DMS53 treated with DMSO at 0.1 percent for 48 hours (cell line): ENCODE data around the gene RAB3GAP1.

ENCODE experiments used
- DNase-seq: peaks from one replicate; lab custom pipeline; 2025; ENCODE audit not compliant: unreplicated experiment; lab: John Stamatoyannopoulos, UW

Gene RAB3GAP1

DNA sequence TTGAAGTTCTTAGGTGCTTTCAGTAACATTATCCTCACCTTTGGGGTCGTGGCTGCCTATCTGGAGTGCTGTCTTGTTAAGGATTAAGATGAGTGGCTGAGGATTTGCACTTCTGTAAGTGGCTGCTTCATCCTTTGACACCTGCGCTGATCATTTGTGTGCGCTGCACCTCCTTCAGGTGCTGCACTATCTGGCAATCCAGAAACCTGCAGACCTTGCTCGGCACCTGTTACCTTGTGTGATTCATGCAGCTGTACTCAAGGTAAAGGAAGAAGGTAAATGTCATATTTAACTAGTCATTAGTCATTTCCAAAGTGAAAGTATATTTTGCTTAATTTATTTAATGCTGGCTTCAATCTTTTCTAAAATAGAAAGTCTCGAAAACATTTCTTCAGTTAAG lies 110.3 kb downstream of the RAB3GAP1 start:
- no peak for DNase-seq

DNA sequence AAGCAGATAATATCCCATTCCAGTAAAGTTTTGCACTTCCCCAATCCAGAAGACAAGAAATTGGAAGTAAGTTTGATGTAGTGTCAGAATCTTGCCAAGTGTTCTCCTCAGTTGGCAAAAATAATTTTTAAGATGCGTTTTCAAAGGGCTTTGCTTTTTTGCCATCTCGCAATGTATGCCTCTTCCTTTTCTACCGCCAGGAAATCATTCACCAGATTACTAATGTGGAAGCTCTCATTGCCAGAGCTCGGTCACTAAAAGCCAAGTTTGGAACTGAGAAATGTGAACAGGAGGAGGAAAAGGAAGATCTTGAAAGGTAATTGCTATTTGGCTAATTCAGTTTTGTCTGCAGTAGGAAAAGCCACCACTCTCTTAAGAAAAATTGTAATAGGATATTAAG lies 110.7 kb downstream of the RAB3GAP1 start:
- DNase-seq, result no peak

DNA sequence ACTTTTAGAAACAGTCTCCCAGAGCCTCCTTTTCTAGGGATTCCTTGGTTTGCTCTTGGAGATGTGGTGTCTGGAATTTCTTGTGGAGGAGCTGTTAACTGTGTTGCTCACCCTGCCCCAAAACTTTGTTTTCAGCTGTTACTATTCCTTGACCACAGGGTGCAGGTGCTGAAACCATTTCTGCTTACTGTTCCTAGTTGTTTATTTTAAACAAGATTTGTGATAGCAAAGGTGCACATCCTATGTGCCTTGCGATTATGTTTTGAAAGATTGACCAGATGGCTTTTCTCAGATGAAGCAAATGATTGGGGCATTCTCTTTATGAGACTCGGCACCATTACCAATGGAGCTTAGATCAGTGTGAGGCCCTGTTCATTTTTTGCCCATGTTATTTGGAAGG lies 111.2 kb downstream of the RAB3GAP1 start:
- DNase-seq, result no peak

DNA sequence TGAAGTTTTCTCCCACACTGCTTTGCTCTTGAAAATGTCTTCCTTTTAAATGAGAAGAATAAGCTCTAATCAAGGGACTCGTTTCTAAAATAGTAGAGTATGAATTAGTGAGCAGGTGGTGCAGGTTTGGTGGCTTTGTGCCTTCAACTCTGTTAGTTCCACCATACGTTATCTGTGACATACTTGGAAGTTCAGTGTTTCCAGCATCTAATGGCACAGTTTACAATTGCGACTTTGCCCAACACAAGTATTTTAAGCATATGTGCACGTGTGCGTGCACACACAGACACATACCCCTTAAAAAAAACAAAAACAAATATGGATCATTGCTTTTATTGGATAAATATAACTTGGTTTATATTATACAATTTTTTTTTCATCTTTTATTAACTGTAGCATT lies 111.8 kb downstream of the RAB3GAP1 start:
- DNase-seq, result no peak

- DNase-seq, result no peak
Observed at GRCh38 chr2:135164431-135164830, 112.3 kb downstream of the RAB3GAP1 start.

DNA sequence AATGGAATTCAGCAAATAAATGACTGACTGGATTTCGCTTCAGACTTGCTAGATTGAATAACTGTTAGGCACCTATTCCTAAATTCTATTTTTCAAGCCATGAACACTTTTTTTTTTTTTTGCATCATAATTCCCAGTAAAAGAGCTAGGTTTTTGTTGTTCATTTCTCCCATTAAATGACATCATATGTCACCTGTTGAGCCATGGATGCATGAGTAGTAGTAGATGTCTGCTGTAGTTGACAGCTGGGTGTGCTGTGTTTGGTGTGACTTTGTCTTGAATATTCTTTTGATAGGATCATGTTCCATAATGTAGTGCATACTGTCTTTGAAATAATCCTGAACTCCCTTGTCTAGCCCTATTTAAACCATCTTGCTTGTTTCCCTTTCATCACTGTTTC lies 115.2 kb downstream of the RAB3GAP1 start:
- DNase-seq, result no peak

- no peak for DNase-seq
Observed at GRCh38 chr2:135168204-135168856, 116.2 kb downstream of the RAB3GAP1 start.

- no peak for DNase-seq
Observed at GRCh38 chr2:135169900-135170753, 118.0 kb downstream of the RAB3GAP1 start.

- DNase-seq, result no peak
Observed at GRCh38 chr2:135174049-135174809, 122.1 kb downstream of the RAB3GAP1 start.

DNA sequence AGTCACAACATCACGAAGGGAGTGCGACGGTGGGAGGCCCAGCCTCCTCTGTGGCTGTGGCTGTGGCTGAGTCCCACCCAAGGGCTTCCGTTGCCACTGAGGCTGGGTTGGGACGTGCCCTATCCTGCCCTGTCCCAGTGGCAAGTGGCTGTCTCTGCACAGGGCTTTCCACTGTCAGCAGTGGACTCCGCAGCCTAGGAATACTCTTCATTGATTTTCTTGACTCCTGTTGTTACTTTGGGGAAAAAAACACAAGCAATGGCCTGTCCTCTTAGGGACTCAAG lies 122.7 kb downstream of the RAB3GAP1 start:
- DNase-seq, result no peak

DNA sequence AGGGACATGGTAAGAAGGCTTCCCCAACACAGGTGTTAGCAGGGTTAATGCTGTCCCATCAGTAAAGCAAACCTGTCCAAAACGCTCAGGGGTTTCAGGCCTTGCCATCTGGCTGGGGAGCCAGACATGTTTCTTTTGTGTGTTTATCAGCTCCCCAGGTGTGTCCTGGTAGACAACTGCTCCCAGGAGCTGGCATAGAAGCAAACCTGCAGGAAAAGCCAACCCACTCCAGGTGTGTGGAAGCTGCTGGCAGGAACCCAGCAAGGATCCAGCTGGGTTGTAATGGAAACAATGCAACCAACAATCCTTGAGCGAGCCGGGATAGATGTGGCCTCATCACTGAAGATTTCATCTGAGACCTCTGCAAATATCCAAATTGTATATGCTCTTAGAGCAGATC lies 123.1 kb downstream of the RAB3GAP1 start:
- DNase-seq, result no peak

DNA sequence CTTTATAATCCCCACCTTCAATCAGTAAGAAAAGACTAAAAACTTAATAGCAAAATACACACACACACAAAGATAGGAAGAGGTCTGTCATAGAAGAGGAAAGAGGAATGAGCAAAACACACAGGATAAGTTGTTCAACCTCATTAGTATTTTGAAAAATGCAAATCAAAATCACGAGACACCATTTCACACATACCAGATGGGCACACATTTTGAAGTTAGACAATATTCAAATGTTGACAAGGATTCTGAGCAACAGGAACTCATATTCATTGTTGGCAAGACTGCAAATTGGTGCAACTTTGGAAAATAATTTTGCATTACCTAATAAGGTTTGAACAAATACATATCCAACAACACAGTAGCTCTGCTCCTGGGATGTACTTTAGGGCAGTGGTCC lies 127.6 kb downstream of the RAB3GAP1 start:
- no peak for DNase-seq

DNA sequence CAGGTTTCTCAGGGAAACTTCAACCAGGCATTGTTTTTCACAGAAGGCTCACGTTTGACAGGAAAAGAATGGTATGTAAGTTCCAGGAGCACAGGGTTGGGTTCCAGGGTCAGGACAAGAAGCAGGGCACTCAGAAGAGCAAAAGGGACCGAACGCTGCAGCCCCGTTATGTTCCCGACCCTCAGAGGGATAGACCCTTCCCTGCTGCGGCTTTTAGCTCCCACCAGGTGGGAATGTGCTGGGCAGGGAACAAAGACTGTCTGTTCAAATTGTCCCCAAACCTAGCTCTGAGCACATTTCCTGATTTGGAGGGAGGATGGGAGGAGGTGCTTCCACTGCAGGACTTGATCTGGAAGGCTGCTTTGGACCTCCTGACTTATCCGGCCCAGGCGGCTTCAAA lies 130.1 kb downstream of the RAB3GAP1 start:
- DNase-seq, result no peak

DNA sequence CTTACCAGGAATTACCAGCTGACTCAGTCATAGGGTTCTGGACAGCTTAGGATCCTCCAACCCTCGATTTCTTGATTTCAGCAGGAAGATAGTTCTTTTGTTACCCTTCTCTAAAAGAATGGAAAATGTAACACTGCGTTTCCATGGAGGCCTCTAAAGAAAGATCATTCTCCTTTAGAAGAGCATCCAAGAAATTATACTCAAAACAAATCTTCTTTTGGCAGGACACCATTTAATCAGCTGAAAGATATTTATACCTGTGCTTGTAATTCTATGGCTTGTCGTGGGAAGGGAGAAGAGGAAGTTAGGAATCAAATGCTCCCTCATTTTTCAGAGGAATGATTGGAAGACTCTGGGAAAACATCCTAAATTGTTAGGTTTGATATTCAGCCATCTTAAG lies 130.5 kb downstream of the RAB3GAP1 start:
- DNase-seq, result no peak

GRCh38 chr2:135183822-135184221 lies 131.7 kb downstream of the RAB3GAP1 start:
- no peak for DNase-seq

DNA sequence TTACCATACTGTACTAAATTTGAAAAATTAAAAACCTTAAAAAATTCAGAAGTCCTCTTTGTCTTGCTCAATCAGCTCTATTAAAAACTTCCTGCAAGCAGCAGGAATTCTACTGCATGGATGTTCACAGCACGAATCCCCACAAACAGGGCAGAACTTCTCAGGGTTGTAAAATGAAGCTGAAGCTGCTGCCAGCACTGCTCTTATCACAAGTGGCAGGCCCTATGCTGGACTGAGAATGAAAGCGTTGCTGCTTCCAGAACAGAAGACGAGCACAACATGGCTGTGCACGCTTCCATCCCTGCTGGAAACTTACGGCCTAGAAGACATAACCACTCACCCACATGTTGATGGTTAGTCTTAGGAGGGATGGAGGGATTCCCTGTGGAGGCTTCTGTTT lies 134.0 kb downstream of the RAB3GAP1 start:
- no peak for DNase-seq

DNA sequence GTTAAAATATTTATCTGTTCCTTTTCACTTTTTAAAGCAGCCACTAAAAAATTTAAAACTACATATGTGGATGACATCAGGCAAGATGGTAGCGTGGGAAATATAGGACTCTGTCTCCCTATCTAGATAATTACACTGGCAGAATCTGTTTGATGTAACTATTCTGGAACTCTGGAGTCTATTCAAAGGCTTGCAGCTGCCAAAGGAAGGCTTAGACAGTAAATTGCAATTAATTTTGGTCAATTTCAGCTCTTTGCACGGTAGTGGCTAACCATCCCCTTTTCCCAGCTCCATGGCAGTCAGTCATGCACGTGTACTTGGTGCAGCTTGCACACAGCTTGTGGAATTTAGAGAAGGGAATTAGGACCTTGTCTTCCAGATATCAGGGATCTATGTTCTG lies 135.2 kb downstream of the RAB3GAP1 start:
- no peak for DNase-seq

- DNase-seq, result no peak
Observed at GRCh38 chr2:135189148-135189547, 137.1 kb downstream of the RAB3GAP1 start.

- DNase-seq, result no peak
Observed at GRCh38 chr2:135190799-135191198, 138.7 kb downstream of the RAB3GAP1 start.

GRCh38 chr2:135198481-135198880 lies 146.4 kb downstream of the RAB3GAP1 start:
- DNase-seq, result no peak

DNA sequence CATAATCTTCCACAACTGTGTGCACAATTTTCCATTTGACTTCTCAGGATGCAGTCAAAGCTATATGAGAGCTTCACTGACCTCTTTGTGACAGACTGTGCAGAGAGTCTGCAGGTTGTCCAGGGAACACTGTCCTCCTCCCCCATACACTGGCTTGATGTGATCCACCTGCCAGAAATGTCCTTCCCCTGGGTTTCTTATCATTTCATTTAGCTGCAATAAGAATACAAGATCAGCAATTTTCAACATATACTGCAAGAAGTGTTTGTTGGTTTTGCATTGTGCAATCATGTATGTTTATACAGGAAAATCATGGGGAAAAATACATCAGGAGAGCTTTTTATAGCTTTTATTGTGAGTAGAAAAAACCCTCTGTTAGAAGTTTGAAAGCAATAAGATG lies 150.7 kb downstream of the RAB3GAP1 start:
- no peak for DNase-seq

GRCh38 chr2:135203944-135204343 lies 151.9 kb downstream of the RAB3GAP1 start:
- DNase-seq, result no peak
